GM19463 (cell line): ENCODE results near the gene PODN.
A peak's percentile ranks its signal among the peaks of the same experiment; 100 is the strongest.

ENCODE experiments used
- ATAC-seq: cut with Tn5 transposase; IDR thresholded peaks from one replicate; pipeline ENCODE4 v1.9.1; 2021; ENCODE audit warnings: mild to moderate bottlenecking, moderate library complexity; ENCODE audit not compliant: unreplicated experiment

PODN gene, protein sequence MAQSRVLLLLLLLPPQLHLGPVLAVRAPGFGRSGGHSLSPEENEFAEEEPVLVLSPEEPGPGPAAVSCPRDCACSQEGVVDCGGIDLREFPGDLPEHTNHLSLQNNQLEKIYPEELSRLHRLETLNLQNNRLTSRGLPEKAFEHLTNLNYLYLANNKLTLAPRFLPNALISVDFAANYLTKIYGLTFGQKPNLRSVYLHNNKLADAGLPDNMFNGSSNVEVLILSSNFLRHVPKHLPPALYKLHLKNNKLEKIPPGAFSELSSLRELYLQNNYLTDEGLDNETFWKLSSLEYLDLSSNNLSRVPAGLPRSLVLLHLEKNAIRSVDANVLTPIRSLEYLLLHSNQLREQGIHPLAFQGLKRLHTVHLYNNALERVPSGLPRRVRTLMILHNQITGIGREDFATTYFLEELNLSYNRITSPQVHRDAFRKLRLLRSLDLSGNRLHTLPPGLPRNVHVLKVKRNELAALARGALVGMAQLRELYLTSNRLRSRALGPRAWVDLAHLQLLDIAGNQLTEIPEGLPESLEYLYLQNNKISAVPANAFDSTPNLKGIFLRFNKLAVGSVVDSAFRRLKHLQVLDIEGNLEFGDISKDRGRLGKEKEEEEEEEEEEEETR

GRCh38 chr1:53061859-53062707 lies at the start of gene PODN:
Gene PODN (plus strand): TSS chr1:53062213. CDS start chr1:53069856, 7,643 bp downstream.
- no peak for ATAC-seq

DNA sequence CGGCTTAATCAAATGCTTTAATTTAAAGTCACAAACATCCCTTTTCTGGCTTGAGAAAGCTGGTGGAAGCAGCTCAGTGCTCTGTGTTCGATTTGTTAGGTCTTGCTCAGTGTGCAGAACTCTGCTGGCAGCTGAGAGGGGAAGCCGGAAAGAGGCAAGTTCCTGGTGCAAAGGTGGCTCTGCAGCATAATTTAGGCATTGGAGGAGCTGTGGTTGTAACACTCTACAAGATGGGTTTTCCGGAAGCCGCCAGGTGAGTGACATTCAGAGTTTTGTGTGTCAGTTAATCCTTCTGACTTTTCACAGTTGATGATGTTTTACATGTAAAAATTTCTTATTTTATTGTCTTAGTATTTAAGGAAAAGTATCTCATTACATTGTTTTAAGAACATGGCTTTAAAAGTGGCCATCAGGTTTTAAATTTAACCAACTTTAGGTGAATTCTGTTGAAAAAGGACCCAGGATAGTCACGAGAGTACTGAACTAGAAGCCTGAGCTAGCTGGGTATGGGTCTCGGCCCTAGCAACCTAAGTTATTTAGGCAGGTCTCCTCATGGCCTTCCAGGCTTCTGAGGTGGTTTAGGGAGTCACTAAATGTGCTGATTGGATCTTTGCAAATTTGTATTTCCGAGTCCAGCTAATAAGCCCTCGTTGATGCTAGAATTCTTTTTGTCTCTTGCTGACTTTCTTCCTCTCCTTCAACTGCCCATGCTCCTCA lies 47.1 kb upstream of the PODN start:
- peak; percentile 81 for ATAC-seq

DNA sequence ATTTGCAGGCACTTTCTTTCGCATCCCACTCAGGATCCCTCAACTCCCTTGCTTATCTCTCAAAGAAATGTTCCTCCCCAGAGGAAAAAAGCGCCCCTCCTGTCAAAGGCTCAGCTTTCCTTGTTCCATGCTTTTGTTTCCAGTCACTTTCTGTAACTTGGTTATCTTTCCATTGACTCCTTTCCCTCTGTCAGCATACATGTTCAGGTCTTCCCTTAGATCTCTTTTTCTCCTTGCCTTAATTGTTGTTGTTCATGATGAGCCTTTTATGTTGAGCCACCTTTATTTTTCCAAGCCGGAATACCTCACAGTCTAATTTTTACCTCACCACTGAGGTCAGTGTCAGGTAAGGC lies 46.5 kb upstream of the PODN start:
- no peak for ATAC-seq

DNA sequence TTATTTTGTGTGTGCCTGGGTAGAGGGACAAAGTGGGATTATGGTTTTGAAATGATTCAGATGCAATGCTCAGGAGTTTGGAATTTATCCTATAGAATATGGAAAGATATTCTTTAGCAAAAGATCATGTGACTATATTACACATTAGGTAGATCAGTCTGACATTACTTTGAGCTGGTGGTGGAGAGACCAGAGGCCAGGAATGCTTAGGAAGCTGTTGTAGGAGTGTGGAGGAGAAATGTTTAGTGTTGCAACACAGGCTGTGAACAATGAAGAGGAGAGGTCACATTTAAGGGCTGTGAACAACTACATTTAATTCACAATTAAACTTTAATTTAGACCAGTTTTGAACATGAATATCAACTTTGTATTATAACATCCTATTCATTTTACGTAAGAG lies 45.3 kb upstream of the PODN start:
- ATAC-seq = no peak

DNA sequence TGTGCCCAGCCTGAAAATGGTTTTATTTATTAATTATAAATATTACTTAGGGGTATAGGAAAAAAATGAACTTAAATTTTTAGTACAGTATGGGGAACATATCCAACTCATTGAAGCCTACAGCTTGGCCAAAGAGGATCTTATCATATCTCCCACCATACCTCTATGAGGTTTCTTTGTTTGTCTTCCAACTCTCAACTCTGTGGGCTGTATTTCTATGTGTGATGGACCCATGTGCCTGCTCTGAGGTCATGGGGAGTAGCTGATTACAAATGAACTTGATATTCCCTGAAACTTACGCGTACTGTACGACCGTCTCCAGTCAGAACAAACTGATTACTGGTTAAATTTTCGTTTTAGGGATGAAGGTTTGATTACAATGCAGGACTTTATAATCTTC lies 41.4 kb upstream of the PODN start:
- no peak for ATAC-seq

GRCh38 chr1:53022179-53022578 lies 39.8 kb upstream of the PODN start:
- ATAC-seq = no peak

DNA sequence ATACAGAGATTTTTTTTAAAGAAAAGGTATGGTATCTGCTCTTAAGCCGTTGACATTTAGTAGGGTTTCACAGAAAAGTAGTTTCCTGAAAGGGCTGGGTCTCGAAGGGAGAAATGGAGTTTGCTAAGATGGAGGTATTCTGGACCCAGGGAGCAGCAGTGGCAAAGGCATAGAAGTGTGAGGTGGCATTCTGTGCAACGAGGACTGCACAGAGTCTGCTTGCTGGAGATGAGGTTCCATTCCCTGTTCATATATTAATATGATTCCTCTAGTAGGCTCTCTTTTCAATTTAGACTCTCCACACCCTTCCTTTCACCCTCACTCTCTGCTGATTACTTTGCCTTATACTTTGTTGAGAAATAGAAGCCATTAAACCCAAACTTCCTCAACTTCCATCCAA lies 38.5 kb upstream of the PODN start:
- ATAC-seq = no peak

GRCh38 chr1:53024117-53024516 lies 37.9 kb upstream of the PODN start:
- no peak for ATAC-seq

- no peak for ATAC-seq
These were observed 36.8 kb upstream of the PODN start for GRCh38 chr1:53025034-53025768.

- no peak for ATAC-seq
These were observed 36.3 kb upstream of the PODN start for GRCh38 chr1:53025769-53026112.

GRCh38 chr1:53026254-53026653 lies 35.8 kb upstream of the PODN start:
- no peak for ATAC-seq

GRCh38 chr1:53031732-53032131 lies 30.3 kb upstream of the PODN start:
- no peak for ATAC-seq

DNA sequence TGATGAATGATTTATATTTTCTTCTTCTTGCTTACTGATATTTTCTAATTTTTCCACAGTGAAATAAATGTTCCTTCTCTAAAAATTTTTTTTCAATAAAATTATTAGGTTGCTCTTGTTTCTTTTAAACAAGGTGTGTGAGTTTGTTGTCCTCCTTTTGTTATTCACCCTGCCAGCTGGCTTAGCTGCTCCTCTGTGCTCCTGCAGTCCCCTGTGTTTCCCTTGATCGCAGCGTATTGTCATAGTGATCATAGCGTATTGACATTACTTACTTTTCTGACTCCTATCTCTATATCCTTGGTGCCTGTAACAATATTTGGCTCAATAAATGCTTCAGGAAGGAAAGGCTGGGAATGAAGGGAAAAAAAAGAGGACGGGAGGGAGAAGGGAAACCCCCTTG lies 24.9 kb upstream of the PODN start:
- no peak for ATAC-seq

- no peak for ATAC-seq
These were observed 23.4 kb upstream of the PODN start for GRCh38 chr1:53038566-53038965.

- ATAC-seq = no peak
These were observed 18.7 kb upstream of the PODN start for GRCh38 chr1:53043271-53043670.

DNA sequence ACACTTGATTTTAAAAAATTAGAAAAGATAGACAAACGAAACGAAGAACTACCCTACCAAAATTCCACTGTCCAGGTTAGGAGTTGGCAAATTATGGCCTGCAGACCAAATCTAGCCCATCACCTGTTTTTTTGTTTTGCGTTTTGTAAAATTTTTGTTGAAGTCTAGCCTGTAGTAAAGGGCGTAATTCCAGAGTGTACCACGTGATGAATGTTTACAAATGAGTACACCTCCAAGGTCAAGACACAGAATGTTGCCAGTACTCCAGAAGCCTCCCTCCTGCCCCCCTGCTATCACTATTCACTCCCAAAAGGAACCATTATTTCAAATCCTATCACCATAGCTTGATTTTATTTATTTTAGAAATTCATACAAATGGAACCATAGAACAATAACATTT lies 17.1 kb upstream of the PODN start:
- ATAC-seq = no peak

- ATAC-seq = no peak
These were observed 15.1 kb upstream of the PODN start for GRCh38 chr1:53046930-53047329.

DNA sequence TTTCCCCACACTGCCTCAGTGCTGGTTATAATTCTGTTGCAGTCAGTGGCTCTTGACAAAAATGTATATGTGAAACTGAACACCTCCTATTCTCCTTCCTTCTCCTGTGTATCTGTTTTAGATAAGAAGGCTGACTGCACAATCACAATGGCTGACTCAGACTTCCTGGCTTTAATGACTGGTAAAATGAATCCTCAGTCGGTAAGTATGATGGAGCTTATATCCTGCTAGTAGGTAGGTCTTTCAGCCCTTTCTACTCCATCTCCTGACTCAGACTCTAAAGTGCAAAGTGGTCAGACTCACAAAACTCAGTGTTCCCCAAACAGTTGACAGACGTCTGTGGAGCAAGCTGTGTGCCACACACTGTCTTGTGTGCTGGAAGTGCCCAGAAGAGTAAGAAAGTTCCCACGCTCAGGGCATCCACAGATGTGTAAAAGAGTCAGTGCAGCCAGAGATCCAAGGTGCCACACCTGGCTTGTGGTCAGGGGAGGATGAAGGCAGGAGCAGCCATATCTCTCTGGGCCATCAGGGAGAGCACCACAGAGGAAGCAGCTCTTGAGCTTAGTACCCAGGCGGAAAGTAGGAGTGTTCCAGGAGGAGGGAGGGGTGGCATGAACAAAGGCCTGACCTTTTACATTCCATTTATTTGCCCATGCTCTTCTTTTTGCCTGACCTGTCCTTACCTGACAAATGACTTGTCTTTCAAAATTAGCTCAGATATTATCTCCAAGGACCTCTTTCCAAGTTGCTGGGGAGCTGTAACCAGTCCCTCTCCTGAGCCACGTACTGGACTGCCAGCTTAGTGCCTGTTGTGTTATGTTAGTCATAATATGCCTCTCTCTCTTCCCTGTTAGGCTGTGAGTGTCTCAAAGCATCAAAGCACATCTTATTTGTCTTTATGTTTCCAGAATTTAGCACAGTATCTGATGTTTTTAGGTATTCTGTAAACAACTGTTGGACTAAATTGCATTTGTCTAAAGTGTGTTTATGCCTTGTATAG lies 14.0 kb upstream of the PODN start:
- ATAC-seq = no peak

DNA sequence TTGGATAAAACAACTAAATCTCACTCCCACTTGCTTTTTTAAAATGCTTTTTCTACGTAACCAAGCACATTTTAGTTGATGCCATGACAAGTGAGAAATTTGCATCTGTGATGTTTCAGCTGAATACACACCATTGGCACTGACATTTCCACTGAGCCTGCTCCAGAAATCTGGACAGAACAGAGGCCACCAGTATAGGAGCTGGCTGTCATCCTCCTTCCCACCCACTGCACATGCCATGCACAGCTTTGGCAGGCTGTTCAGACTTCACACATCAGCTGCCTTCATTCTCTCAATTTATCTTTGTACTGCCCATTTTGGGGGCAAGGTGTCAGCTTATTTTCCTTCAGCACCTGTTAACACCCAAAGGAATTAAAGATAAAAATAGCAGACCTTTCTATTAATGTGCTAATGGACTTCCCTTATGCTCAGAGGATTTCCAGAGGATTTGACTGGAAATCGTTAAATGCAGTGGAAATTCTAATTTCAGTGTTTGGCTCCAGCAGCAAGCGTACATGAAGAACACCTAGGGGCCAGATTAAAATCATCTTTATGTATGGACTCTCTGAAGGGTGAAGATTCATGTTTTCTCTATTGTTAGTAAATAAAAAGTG lies 12.9 kb upstream of the PODN start:
- ATAC-seq = no peak
